Measurements from ENCODE around the gene DHRS12.

The DHRS12 gene

DNA sequence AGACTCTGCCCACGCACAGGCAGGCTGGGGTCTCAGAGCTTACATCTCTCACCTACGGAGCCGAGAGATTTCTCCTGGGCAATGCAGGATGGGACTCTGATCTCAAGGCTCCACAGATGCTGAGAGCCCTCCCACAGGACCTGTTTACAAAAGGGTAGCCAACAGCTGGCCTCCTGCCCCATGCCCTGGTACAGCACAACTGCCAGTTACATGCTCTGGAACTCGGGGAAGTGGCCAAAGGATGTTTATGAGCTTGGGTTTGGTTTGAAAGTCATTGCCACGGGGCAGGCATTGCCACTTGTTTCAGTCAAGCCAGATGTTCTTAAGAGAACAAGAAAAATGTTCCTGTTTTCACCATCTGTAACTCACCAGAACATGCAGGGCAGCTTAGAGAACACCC lies 3.5 kb downstream of the DHRS12 start:
- H3K27me3 ChIP-seq (ENCODE audit: insufficient read depth, low read length): no peaks in the 10 kb centered on the region
- no peak overlapping the region for H2AFZ ChIP-seq (ENCODE audit: low read length)
- no peak for TF ChIP-seq EZH2 (IDR thresholded peaks at IDR 0.05; ENCODE audit: borderline replicate concordance, low read length)
- TF ChIP-seq, protein P1, sequence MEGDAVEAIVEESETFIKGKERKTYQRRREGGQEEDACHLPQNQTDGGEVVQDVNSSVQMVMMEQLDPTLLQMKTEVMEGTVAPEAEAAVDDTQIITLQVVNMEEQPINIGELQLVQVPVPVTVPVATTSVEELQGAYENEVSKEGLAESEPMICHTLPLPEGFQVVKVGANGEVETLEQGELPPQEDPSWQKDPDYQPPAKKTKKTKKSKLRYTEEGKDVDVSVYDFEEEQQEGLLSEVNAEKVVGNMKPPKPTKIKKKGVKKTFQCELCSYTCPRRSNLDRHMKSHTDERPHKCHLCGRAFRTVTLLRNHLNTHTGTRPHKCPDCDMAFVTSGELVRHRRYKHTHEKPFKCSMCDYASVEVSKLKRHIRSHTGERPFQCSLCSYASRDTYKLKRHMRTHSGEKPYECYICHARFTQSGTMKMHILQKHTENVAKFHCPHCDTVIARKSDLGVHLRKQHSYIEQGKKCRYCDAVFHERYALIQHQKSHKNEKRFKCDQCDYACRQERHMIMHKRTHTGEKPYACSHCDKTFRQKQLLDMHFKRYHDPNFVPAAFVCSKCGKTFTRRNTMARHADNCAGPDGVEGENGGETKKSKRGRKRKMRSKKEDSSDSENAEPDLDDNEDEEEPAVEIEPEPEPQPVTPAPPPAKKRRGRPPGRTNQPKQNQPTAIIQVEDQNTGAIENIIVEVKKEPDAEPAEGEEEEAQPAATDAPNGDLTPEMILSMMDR (IDR thresholded peaks at IDR 0.05; ENCODE audit: low read length): no peak
- no peak overlapping the region for H3K4me3 ChIP-seq (ENCODE audit: low read depth, low read length, poor library complexity, severe bottlenecking)
- H3F3A ChIP-seq (ENCODE audit: insufficient read depth, low read length): no peaks in the 10 kb centered on the region
- peaks cover 55% of the 10 kb centered on the region for H3K4me1 ChIP-seq (ENCODE audit: insufficient read depth, low read length, severe bottlenecking)
- H3K4me2 ChIP-seq (ENCODE audit: low read length): no peak overlapping the region
- no peak overlapping the region for H3K9ac ChIP-seq (ENCODE audit: low read length)
- H3K9me3 ChIP-seq (ENCODE audit: low read length): no peaks in the 10 kb centered on the region
- H3K9me2 ChIP-seq (ENCODE audit: low read depth, low read length): no peaks in the 10 kb centered on the region
- H3K27ac ChIP-seq (ENCODE audit: low read depth, low read length, poor library complexity, severe bottlenecking): no peak overlapping the region
- H3K79me2 ChIP-seq (ENCODE audit: insufficient read depth, low read length): no peaks in the 10 kb centered on the region
- H3K36me3 ChIP-seq (ENCODE audit: insufficient read depth, low read length): no peaks in the 10 kb centered on the region
- no peaks in the 10 kb centered on the region for H4K20me1 ChIP-seq (ENCODE audit: insufficient read depth, low read length)

DNA sequence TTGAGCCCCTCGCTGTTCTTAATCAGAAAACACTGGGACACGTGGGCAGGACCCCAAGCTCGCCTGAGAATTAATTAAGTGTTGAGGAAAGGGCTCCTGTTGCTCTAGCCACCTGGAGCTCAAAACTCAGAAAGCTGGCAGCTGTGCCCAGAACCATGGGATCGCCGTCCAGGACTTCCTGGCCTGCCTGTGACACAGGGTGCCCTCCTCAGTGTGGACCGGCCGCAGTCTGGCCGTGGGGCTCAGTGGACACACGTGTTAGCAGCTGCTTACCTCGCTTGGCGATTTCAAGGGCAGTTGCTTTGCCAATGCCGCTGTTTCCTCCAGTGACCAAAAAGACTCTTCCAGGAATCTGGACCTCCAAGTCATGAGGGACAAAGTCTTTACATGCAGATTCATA lies 4.7 kb downstream of the DHRS12 start:
- H2AFZ ChIP-seq (ENCODE audit: low read length): no peak overlapping the region
- H3K9me3 ChIP-seq (ENCODE audit: low read length): no peaks in the 10 kb centered on the region
- peaks cover 55% of the 10 kb centered on the region for H3K4me1 ChIP-seq (ENCODE audit: insufficient read depth, low read length, severe bottlenecking)

DNA sequence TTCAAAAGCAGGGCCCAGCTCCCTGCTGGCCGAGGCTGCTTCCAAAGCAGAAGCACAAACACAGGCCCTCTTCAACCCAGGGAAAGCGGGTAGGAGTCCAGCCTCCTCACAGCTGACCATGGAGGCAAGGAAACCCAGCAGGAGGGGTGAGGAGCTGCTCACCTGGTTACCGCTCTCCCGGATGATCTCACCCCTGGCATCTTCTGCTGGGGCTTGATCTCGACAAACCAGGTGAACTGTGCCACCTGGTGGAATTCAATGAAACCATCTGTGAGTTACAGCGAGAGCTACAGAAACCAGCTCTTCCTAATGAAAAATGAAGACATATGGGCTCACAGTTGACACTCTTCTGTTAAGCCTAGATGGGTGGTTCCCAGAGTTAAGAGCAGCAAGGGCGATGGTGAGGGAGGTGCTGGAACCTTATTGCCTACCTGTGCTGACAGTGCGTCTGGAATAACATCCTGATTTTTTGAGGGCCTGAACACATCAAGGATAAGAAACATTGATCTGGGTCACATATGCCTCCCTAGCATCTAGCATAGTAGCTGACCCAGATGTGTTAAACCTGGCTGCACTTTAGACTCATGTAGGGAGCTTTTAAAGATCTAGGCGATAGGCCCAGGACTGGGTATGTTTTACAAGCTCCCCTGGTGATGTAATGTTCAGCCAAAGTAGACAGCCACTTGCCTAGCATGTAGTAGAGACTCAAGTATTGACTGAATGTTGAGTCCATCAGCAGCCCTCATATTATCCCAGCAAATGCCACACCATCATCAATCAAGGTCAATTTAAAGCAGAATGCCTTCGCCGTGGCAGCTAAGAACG lies 6.1 kb downstream of the DHRS12 start:
- H3K27ac ChIP-seq (ENCODE audit: low read depth, low read length, poor library complexity, severe bottlenecking): no peak overlapping the region
- no peak overlapping the region for H3K9ac ChIP-seq (ENCODE audit: low read length)
- H3K9me3 ChIP-seq (ENCODE audit: low read length): no peaks in the 10 kb centered on the region
- no peaks in the 10 kb centered on the region for H3K79me2 ChIP-seq (ENCODE audit: insufficient read depth, low read length)
- TF ChIP-seq, protein P1 (IDR thresholded peaks at IDR 0.05; ENCODE audit: low read length): peak; percentile 78
- TF ChIP-seq EZH2 (IDR thresholded peaks at IDR 0.05; ENCODE audit: borderline replicate concordance, low read length): no peak
- H3K4me3 ChIP-seq (ENCODE audit: low read depth, low read length, poor library complexity, severe bottlenecking): no peak overlapping the region
- no peaks in the 10 kb centered on the region for H3K36me3 ChIP-seq (ENCODE audit: insufficient read depth, low read length)
- no peak overlapping the region for H2AFZ ChIP-seq (ENCODE audit: low read length)
- H3F3A ChIP-seq (ENCODE audit: insufficient read depth, low read length): no peaks in the 10 kb centered on the region
- H3K4me2 ChIP-seq (ENCODE audit: low read length): no peak overlapping the region
- peaks cover 59% of the 10 kb centered on the region for H3K4me1 ChIP-seq (ENCODE audit: insufficient read depth, low read length, severe bottlenecking)
- no peaks in the 10 kb centered on the region for H3K27me3 ChIP-seq (ENCODE audit: insufficient read depth, low read length)
- H3K9me2 ChIP-seq (ENCODE audit: low read depth, low read length): no peaks in the 10 kb centered on the region
- H4K20me1 ChIP-seq (ENCODE audit: insufficient read depth, low read length): no peaks in the 10 kb centered on the region

More for the DNA sequence above, 4.7 kb downstream of the DHRS12 start:
- no peak for TF ChIP-seq EZH2 (IDR thresholded peaks at IDR 0.05; ENCODE audit: borderline replicate concordance, low read length)
- TF ChIP-seq, protein P1 (IDR thresholded peaks at IDR 0.05; ENCODE audit: low read length): no peak
- no peak overlapping the region for H3K4me3 ChIP-seq (ENCODE audit: low read depth, low read length, poor library complexity, severe bottlenecking)
- H3K9me2 ChIP-seq (ENCODE audit: low read depth, low read length): no peaks in the 10 kb centered on the region
- H3K9ac ChIP-seq (ENCODE audit: low read length): no peak overlapping the region
- no peak overlapping the region for H3K27ac ChIP-seq (ENCODE audit: low read depth, low read length, poor library complexity, severe bottlenecking)
- no peaks in the 10 kb centered on the region for H4K20me1 ChIP-seq (ENCODE audit: insufficient read depth, low read length)
- no peaks in the 10 kb centered on the region for H3K79me2 ChIP-seq (ENCODE audit: insufficient read depth, low read length)
- H3K4me2 ChIP-seq (ENCODE audit: low read length): no peak overlapping the region
- no peaks in the 10 kb centered on the region for H3F3A ChIP-seq (ENCODE audit: insufficient read depth, low read length)
- H3K36me3 ChIP-seq (ENCODE audit: insufficient read depth, low read length): no peaks in the 10 kb centered on the region
- H3K27me3 ChIP-seq (ENCODE audit: insufficient read depth, low read length): no peaks in the 10 kb centered on the region

All from OCI-LY1 (cell line).